Thoracic aorta (tissue), 2 donors: Measurements from ENCODE around the gene SMIM12. TPM values are rescaled to one million over a fixed set of nuclear protein-coding genes. Genes with fewer than 3 reads are reported as not detected.
"Not testable (repeated sequence)": the region's sequence is repeated elsewhere in the genome, so short reads cannot be mapped to it uniquely, and the experiment has no call there.

Experiments used
- ATAC-seq: fragments of 150-250 bp; one replicate; pipeline ENCODE4 v1.8.0; 2017; ENCODE audit warnings: low read depth; ENCODE audit not compliant: insufficient number of reproducible peaks, low FRiP score
- DNase-seq: peaks from one replicate; pipeline ENCODE4 v3.0.0-alpha.2; 2020; ENCODE audit warnings: low spot score
- H3K27ac ChIP-seq, 2 donors: fragments of 200-600 bp; sonication (generic); 1 replicate in 1 of 2; 2 replicates in 1 of 2; pipeline ENCODE4 v1.5.1; 2016; ENCODE audit warnings: mild to moderate bottlenecking in 2 of 2, moderate library complexity in 2 of 2
- H3K27me3 ChIP-seq: fragments of 200-600 bp; sonication (generic); replicated peaks from 2 replicates; pipeline ENCODE4 v1.6.0; 2016; ENCODE audit warnings: mild to moderate bottlenecking; ENCODE audit not compliant: insufficient read depth
- H3K36me3 ChIP-seq: fragments of 200-600 bp; sonication (generic); one replicate; pipeline ENCODE4 v1.5.1; 2016
- H3K4me1 ChIP-seq, 2 donors: fragments of 200-600 bp; sonication (generic); 1 replicate in 1 of 2; 2 replicates in 1 of 2; pipeline versions ENCODE4 v1.5.1 to v1.6.0; 2016; ENCODE audit warnings: low read depth in 2 of 2, mild to moderate bottlenecking in 1 of 2; ENCODE audit not compliant: control insufficient read depth in 1 of 2
- H3K4me3 ChIP-seq: fragments of 200-600 bp; sonication (generic); 2 replicates; pipeline ENCODE4 v1.5.1; 2016; ENCODE audit warnings: mild to moderate bottlenecking
- H3K9me3 ChIP-seq: fragments of 200-600 bp; sonication (generic); 2 replicates; pipeline ENCODE4 v1.5.1; 2016
- CTCF ChIP-seq: fragments of 200-600 bp; sonication (generic); IDR thresholded peaks from one replicate; pipeline ENCODE4 v1.5.1; 2019; ENCODE audit warnings: antibody characterized with exemption
- total RNA-seq, 2 donors: library from RNA; depleted of rRNA; stranded (reverse); fragments of >200 nt; gene quantifications; one replicate each; pipeline versions ENCODE4 v1.1.0 to v1.2.3, GENCODE V29; 2016

The SMIM12 gene
- total RNA-seq, 2 donors from 2014 or later, result 30.1 to 33.5 TPM

DNA sequence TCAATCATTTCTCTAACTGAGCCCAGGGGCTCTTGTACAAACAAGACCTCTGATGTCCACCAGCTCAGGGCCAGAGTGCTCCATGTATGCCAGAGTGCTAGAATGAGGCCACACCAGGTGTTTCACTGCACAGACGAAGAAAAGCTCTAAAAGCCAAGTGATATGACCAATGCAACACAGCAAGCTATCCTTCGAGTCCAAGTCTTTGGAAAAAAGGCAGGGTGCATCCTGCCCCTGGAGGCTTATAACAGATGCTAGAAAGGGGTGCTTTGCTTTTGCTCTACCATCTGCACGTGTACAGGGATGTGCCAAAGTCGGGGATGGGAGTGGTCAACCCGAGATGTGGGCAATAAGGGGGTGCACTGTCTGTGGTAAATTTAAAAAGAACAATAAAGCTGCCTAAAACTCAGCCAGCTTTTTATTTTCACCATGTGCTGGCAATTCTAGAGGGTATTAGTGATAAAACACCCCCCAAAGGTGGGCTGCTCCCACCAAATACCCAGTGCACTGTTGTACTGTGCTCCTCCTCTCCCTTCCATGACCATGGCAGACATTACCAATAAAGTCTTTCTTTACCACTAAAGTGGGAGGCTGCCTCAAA lies 32.1 kb downstream of the SMIM12 start:
- no peak for TF ChIP-seq CTCF
- no peak for ATAC-seq
- no peaks in the 10 kb centered on the region for H3K36me3 ChIP-seq
- H3K27ac ChIP-seq, result peak overlapping the region in 1 of 2 donors; percentile 39
- DNase-seq, result no peak
- H3K4me3 ChIP-seq, result no peak overlapping the region
- no peaks in the 10 kb centered on the region for H3K27me3 ChIP-seq
- no peaks in the 10 kb centered on the region for H3K9me3 ChIP-seq
- peaks cover 11 to 53% of the 10 kb centered on the region in 2 donors for H3K4me1 ChIP-seq

GRCh38 chr1:34825455-34826091 lies 34.0 kb downstream of the SMIM12 start:
- Histone ChIP-seq H3K4me1 (peaks cover 14 to 50% of the 10 kb centered on the region in 2 donors), H3K27me3 (no peaks in the 10 kb centered on the region), H3K36me3 (no peaks in the 10 kb centered on the region), H3K4me3 (peak overlapping the region; percentile 43), H3K9me3 (no peaks in the 10 kb centered on the region), H3K27ac (peak overlapping the region; percentile 60 to 81)
- ATAC-seq (no peak), DNase-seq (no peak)
- no peak for TF ChIP-seq CTCF

DNA sequence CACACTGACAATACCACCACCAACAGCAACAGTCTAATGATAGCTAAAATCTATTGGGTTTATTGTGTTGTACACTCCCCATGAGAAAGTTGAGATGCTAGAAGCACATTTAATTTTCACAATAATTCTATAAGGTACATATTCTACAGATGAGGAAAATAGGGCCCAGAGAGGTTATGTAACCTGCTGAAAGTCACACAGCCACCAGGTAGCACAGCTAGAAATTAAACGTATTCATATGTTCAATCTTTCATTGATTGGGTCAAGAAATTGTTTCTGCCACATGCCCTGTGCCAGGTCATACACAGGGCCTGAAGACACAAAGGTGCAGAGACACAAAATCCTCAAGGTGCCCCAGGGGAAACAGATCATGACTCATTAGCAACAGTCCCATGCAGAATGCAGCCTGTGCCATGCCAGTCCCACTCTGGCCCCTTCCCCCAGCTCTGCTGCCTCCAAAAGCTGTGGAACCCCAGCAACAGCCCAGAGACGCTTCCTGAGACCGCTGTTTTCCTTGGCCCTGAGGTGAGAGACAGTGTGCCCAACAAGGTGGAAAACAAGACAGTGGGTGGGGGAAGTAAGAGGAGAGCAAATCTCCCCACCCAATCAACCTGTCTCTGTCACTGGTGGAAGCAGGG lies 34.6 kb downstream of the SMIM12 start:
- no peak for ATAC-seq
- Histone ChIP-seq H3K4me1 (peaks cover 14 to 48% of the 10 kb centered on the region in 2 donors), H3K27me3 (no peaks in the 10 kb centered on the region), H3K36me3 (no peaks in the 10 kb centered on the region), H3K4me3 (peak overlapping the region; percentile 43), H3K9me3 (no peaks in the 10 kb centered on the region), H3K27ac (peak overlapping the region; percentile 60 to 81)
- no peak for TF ChIP-seq CTCF
- DNase-seq, result no peak

DNA sequence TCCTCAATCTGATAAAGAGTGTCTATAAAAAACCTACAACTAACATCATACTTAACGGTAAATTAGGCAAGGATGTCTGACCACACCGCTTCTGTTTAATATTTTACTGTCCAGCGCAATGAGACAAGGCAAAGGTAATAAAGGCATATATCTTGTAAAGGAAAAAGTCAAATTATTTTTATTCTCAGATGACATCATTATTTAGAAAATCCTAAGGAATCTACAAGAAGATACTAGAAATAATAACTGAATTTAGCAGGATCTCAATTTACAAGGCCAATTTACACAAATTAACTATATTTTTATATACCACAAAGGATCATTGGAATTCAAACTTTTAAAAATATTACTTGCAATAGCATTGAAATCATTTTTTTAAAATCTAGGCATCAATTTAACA lies 37.3 kb downstream of the SMIM12 start:
- no peak overlapping the region for H3K27ac ChIP-seq
- ATAC-seq, result no peak
- no peaks in the 10 kb centered on the region for H3K9me3 ChIP-seq
- H3K4me1 ChIP-seq, result peaks cover 9 to 34% of the 10 kb centered on the region in 2 donors
- H3K36me3 ChIP-seq, result no peaks in the 10 kb centered on the region
- TF ChIP-seq CTCF, result no peak
- H3K27me3 ChIP-seq, result no peaks in the 10 kb centered on the region
- no peak overlapping the region for H3K4me3 ChIP-seq
- DNase-seq, result no peak

DNA sequence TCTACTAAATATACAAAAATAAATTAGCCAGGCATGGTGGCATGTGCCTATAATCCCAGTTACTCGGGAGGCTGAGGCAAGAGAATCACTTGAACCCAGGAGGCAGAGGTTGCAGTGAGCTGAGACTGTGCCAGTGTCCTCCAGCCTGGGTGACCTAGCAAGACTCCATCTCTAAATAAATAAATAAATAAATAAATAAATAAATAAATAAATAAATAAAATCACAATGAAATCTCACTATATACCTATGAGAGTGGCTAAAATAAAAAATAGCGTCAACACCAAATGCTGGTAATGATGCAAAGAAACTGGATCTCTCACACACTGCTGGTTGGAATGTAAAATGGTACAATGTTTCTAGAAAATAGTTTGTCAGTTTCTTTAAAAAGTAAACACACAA lies 40.7 kb downstream of the SMIM12 start:
- H3K27me3 ChIP-seq, H3K9me3 ChIP-seq, H3K4me3 ChIP-seq, H3K36me3 ChIP-seq, DNase-seq, H3K27ac ChIP-seq, ATAC-seq: not testable (repeated sequence)
- H3K4me1 ChIP-seq, result peaks cover 27 to 32% of the 10 kb centered on the region in 2 donors
